Activated CD8-positive, alpha-beta memory T cell treated with anti-CD3 and anti-CD28 coated beads for 36 hours (primary cell): ENCODE measurements around the gene ADAMTS17. TPM values are rescaled to one million over a fixed set of nuclear protein-coding genes. Genes with fewer than 3 reads are reported as not detected.

ENCODE experiments used
- CTCF ChIA-PET: fragments of 350-600 bp; sonication (Branson Sonifier 250); formaldehyde crosslinking; loops from one replicate; lab custom pipeline; 2021; ENCODE audit warnings: antibody characterized with exemption; lab: Charles Lee
- POLR2A ChIA-PET: fragments of 350-600 bp; sonication (Branson Sonifier 250); formaldehyde crosslinking; loops from one replicate; lab custom pipeline; 2021; ENCODE audit warnings: antibody characterized with exemption; lab: Charles Lee
- total RNA-seq, 2 experiments: library from RNA; stranded (reverse); gene quantifications; one replicate each; pipeline ENCODE4 v1.2.3, GENCODE V29; 2021

Gene ADAMTS17
- total RNA-seq, 2 experiments from 2014 or later, result 1.4 to 1.6 TPM

- ChIA-PET POLR2A (no interaction called here), CTCF (no interaction called here)
Measured at GRCh38 chr15:100291106-100291505, 50.7 kb downstream of the ADAMTS17 start.

- CTCF ChIA-PET, result no interaction called here
- POLR2A ChIA-PET, result no interaction called here
Measured at GRCh38 chr15:100285641-100286295, 56.0 kb downstream of the ADAMTS17 start.

GRCh38 chr15:100284701-100285100, 57.1 kb downstream of the ADAMTS17 start:
- ChIA-PET POLR2A (no interaction called here), CTCF (no interaction called here)

GRCh38 chr15:100284191-100284590, 57.6 kb downstream of the ADAMTS17 start:
- ChIA-PET POLR2A (no interaction called here), CTCF (no interaction called here)

- POLR2A ChIA-PET, result no interaction called here
- CTCF ChIA-PET, result no interaction called here
Measured at GRCh38 chr15:100281096-100281917, 60.5 kb downstream of the ADAMTS17 start.

- ChIA-PET CTCF (no interaction called here), POLR2A (no interaction called here)
Measured at GRCh38 chr15:100279849-100280248, 61.9 kb downstream of the ADAMTS17 start.

GRCh38 chr15:100279446-100279845, 62.3 kb downstream of the ADAMTS17 start:
- ChIA-PET POLR2A (no interaction called here), CTCF (no interaction called here)

GRCh38 chr15:100278596-100279380, 63.0 kb downstream of the ADAMTS17 start:
- CTCF ChIA-PET, result no interaction called here
- POLR2A ChIA-PET, result no interaction called here

GRCh38 chr15:100277087-100277855, 64.5 kb downstream of the ADAMTS17 start:
- CTCF ChIA-PET, result no interaction called here
- POLR2A ChIA-PET, result no interaction called here

- ChIA-PET POLR2A (no interaction called here), CTCF (no interaction called here)
Measured at GRCh38 chr15:100276506-100276905, 65.3 kb downstream of the ADAMTS17 start.

- CTCF ChIA-PET, result no interaction called here
- POLR2A ChIA-PET, result no interaction called here
Measured at GRCh38 chr15:100275641-100276040, 66.1 kb downstream of the ADAMTS17 start.

GRCh38 chr15:100269831-100270230, 71.9 kb downstream of the ADAMTS17 start:
- ChIA-PET CTCF (no interaction called here), POLR2A (no interaction called here)

- ChIA-PET CTCF (no interaction called here), POLR2A (no interaction called here)
Measured at GRCh38 chr15:100266166-100266565, 75.6 kb downstream of the ADAMTS17 start.

GRCh38 chr15:100265641-100266035, 76.1 kb downstream of the ADAMTS17 start:
- CTCF ChIA-PET, result no interaction called here
- POLR2A ChIA-PET, result no interaction called here

- ChIA-PET CTCF (no interaction called here), POLR2A (no interaction called here)
Measured at GRCh38 chr15:100264994-100265640, 76.7 kb downstream of the ADAMTS17 start.

GRCh38 chr15:100263721-100264455, 77.9 kb downstream of the ADAMTS17 start:
- CTCF ChIA-PET, result no interaction called here

GRCh38 chr15:100263031-100263430, 78.7 kb downstream of the ADAMTS17 start:
- CTCF ChIA-PET, result interaction anchor here (1.3 kb wide), 1 partner anchor 33 kb away, joined by 3 read pairs; no protein-coding TSS in a partner anchor
- POLR2A ChIA-PET, result no interaction called here

More at GRCh38 chr15:100263721-100264455, 77.9 kb downstream of the ADAMTS17 start:
- POLR2A ChIA-PET, result no interaction called here
